Measurements from ENCODE around the gene FCRLB.
"Not testable (repeated sequence)": the region's sequence is repeated elsewhere in the genome, so short reads cannot be mapped to it uniquely, and the experiment has no call there.

The FCRLB gene

GRCh38 chr1:161720956-161721737 is at the start of gene FCRLB:
Gene FCRLB, plus strand, starts transcription at chr1:161721544. Its CDS starts 1,129 bp downstream, at chr1:161722673.
- no peak for DNase-seq

- not testable (repeated sequence) for DNase-seq
Measured at GRCh38 chr1:161673437-161673836, 47.9 kb upstream of the FCRLB start.

- DNase-seq, result not testable (repeated sequence)
Measured at GRCh38 chr1:161674447-161674846, 46.9 kb upstream of the FCRLB start.

- DNase-seq, result not testable (repeated sequence)
Measured at GRCh38 chr1:161674908-161675307, 46.4 kb upstream of the FCRLB start.

DNA sequence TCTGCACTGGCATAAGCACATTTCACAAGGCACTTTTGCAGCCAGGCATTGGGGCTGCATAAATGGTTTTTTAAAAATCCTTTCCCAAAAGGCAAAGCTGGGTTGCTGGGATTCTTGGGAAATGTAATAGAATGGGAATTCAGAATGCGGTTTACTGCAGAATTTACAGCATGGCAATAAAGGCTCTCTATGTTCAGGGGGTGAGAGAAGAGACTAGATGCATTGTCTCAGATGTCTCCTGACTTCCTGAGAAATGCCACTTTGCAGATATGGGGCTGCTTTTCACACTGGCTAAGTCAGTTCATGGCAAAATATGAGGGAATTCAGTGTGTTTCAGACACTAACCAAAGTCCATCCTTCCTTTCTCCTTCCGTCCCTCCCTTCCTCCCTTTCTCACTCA is 44.9 kb upstream of the FCRLB start:
- DNase-seq, result no peak

DNA sequence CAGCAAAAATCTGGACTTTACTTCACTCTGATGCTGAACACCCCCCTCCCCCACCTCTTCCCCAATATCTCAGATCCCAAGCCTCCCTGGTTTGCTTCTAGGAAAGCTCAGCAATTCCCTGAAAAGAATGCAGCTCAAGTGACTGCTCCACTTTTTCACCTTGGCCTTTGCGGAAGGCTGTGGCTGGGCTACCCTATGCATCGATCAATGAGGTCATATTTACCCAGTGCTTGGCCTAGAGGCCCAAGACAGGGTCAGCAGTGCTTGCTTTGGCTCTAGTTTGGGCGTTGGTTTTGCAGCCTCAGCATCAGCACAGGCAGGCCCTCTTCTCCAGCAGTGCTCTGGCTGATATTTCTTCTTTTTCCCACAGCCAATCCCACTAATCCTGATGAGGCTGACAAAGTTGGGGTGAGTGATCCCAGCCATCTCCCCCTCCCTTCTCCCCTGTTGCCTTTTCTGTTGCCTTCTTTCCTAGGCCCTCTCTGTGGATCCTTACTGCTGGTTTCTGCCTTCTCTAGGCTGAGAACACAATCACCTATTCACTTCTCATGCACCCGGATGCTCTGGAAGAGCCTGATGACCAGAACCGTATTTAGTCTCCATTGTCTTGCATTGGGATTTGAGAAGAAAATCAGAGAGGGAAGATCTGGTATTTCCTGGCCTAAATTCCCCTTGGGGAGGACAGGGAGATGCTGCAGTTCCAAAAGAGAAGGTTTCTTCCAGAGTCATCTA is 44.2 kb upstream of the FCRLB start:
- DNase-seq, result no peak

- DNase-seq, result no peak
Measured at GRCh38 chr1:161678500-161678899, 42.8 kb upstream of the FCRLB start.

GRCh38 chr1:161681879-161682278 is 39.5 kb upstream of the FCRLB start:
- no peak for DNase-seq

DNA sequence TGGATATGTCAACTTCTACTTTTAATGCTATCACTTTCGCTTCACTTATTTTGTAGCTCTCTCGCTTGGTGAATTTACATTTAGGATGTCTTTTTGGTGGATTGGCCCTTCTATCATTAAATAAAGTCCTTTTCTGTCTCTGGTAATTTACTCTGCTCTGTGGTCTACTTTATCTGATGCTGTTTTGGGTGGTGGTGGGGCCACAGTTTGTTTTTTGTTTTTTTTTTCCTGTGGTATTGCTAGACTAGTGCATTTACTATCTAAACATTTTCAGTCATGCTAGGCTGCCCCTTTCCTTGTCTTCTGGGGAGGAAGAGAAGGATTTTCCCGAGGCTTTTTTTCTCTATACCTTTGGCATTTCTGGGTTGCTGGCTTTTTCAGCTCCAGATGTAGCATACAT is 32.4 kb upstream of the FCRLB start:
- DNase-seq, result no peak

GRCh38 chr1:161691846-161692245 is 29.5 kb upstream of the FCRLB start:
- no peak for DNase-seq

DNA sequence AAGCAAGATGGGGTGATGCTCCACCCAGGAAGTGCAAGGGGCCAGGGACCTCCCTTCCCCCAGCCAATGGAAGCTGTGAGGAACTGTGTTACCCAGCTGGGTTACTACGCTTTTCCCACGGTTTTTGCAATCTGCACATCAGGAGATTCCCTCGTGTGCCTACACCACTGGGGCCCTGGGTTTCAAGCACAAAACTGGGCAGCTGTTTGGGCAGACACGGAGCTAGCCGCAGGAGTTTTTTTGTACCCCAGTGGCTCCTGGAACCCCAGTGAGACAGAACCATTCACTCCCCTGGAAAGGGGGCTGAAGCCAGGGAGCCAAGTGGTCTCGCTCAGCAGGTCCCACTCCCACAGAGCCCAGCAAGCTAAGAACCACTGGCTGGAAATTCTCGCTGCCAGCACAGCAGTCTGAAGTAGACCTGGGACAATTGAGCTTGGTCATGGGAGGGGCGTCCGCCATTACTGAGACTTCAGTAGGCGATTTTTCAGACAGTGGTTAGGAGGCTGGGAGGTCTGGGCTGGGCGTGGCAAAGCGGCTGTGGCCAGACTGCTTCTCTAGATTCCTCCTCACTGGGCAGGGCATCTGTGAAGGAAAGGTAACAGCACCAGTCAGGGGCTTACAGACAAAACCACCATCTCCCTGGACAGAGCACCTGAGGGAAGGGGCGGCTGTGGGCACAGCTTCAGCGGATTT is 28.2 kb upstream of the FCRLB start:
- DNase-seq, result not testable (repeated sequence)

DNA sequence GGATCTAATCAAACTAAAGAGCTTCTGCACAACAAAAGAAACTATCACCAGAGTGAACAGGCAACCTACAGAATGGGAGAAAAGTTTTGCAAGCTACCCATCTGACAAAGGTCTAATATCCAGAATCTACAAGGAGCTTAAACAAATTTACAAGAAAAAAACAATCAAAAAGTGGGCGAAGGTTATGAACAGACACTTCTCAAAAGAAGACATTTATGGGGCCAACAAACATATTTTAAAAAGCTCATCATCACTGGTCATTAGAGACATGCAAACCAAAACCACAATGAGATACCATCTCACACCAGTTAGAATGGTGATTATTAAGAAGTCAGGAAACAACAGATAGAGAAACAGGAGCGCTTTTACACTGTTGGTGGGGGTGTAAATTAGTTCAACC is 23.0 kb upstream of the FCRLB start:
- DNase-seq, result not testable (repeated sequence)

DNA sequence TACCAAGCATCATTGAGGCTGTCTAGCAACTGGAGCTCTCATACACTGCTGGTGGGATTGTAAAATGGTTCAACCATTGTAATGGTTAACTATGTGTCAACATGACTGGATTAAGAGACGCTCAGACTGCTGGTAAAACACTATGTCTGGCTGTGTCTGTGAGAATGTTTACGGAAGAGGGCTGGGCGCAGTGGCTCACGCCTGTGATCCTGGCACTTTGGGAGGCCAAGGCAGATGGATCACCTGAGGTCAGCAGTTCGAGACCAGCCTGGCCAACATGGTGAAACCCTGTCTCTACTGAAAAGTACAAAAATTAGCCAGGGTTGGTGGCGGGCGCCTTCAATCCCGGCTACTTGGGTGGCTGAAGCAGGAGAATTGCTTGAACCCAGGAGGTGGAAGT is 19.1 kb upstream of the FCRLB start:
- DNase-seq, result no peak

DNA sequence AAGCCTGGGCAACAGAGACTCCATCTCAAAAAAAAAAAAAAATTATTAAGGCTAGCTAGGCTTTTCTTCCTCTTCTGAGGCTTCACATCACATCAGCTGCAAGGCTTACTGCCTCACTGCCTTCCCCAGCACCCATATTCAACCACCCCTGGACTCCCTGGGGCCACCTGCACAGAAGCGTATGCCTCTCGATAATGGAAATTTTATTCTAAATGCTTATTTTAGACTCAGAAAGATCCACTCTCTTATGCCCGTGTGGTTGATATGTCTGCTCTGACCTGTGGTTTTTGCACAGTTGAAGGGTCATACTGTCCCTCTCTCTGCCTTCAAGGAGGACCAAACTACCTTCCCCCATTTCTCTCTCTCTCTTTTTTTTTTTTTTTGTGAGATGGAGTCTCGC is 15.8 kb upstream of the FCRLB start:
- no peak for DNase-seq

- DNase-seq, result no peak
Measured at GRCh38 chr1:161706113-161706481, 15.2 kb upstream of the FCRLB start.

DNA sequence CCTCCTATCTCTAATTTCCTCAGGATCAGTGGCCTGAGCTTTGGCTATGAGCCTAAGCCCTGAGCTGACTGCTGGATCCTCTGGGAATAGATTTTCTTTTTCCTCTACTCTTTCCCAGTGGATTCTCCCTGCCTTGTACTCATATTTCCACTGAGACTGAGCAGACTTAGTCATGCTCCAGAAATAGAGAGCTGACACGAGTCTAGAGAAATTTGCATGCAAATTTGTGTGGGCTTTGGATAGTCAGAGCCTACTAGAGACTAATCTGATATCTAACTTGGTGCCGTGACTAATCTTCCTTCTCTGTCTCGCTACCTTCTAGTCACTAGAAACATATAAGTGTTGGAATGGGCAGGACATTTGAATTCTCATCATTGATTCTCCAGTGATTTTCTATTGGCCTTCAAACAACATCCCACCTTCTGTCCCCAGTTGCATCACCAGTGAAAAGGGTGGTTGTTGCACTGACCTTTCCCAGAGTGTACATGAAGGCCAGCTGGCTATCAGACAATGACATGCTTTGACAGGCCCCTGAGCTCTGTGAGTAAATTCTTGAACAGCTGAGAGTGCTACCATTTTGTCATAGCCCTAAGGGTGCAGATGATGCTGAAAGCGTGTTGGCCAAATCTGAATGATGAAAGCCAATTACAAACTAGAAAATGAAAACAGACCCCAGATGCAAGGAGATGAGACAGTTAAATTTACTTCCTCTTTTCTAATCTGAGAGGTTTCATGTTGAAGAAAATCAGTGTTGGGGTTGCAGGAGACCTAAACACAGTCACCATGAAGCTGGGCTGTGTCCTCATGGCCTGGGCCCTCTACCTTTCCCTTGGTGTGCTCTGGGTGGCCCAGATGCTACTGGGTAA is 14.6 kb upstream of the FCRLB start, which contains the start of gene FCRLA:
Gene FCRLA (plus strand): TSS at position 748 of the 866 bp plus-strand sequence. CDS start 36 bp downstream, at position 784.
- DNase-seq, result no peak

DNA sequence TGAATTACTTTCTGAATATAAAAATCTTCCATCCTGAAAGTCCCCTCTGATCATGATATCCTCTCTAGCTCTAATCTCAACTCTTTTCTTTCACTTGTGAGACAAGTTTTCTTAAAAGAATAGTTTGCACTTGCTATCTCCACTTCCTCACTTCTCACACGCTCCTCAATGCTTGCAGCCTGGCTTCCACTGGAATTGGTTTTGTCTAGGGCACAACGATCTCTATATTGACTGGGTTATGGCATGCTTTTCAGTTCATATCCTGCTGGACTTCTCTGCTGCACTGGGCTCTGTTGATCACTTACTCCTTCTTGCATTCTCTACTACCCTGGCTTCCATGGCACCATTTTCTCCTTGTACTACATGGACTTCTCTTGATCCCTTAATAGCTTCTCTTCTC is 13.8 kb upstream of the FCRLB start:
- no peak for DNase-seq

DNA sequence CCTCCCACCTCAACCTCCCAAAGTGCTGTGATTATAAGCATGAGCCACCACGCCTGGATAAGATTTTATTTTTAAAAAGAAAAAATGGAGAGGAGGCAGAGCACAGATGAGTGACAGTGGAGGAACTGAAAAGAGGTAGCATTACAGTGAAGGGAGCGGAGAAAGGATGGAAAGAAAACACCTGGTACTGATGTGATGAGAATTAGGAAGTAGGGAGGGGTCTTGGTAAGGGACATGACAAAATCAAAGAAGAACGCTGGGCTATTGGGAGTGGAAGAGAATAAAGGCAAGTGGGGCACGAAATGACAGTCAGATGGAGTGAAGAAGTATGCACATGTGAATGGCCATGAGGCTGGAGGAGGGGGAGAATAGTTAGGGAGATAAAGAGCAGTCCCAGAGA is 12.0 kb upstream of the FCRLB start:
- no peak for DNase-seq

DNA sequence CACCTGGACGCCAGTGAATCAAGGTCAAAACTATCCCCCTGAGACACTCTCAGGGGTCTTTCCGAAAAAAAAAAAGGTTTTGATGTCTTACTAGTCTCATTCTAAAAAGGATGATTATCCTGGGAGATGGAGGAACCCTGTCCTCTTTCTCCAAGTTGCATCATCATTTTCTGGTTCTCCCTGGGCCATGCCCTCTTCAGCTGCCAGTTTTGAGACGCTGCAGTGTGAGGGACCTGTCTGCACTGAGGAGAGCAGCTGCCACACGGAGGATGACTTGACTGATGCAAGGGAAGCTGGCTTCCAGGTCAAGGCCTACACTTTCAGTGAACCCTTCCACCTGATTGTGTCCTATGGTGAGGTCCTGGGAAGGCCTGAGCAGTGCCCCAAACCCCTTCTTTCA is 10.8 kb upstream of the FCRLB start:
- DNase-seq, result no peak

DNA sequence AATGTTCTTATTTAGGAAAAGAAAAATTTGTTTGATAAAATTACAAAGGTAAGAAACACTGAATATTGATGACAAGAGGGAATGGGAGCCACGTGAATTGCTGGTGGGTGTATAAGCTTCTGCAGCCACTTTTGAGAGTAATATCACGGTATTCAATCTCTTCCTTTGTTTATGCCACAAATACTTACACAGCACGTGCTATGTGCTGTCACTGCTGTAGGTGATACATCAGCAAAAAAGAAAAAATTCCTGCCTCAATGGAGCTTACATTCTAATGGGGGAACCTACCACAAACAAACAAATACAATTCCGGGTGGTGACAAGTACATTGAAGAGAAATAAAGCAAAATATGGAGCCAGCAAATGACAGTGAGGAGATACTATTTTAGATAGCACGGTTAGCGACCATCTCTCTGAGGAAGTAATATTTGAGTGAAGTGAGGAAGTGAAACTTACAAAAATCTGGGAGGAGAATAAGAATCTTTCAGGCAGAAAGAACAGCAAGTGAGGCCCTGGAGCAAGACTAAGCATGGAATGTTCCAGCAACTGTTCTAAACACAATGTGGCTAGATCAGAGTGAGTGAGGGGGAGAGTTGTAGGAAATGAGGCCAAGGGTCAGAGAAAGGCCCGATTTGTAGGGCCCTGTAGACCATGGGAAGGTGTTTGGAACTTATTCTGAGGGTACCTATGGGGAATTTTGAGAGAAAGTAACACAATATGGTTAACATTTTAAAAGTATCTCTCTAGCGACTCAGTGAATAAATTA is 2.6 kb upstream of the FCRLB start:
- DNase-seq, result no peak

DNA sequence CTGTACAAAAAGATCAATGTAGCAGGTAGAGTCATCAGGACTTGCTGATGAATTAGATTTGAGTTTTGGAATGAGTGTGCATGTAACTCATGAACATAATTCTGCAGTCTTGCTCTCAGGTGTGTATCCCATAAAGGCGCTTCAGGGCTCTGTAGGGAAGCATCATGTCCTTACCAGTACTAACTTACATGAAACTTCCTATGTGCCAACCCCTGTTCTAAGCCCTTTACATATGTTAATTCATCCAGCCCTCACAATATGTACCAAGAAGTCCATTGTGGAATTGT is 2.1 kb upstream of the FCRLB start:
- DNase-seq, result no peak

DNA sequence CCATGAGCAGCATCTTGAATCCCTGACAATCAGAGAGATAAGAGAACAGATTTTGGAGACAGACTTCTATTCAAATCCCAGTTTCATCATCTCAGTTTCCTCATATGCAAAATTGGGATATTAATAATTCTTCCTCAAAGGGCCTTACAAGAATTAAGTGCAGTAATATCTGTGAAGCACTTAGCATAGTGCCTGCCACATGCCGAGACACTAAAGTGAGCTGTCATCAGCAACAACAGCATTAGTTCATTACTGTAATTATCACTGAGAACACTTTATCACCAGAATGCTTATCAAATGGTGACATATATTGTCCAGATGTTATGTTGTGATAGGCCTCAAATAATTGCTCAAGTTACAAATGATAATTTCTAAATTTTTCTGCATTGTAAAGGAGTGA is 922 bp upstream of the FCRLB start:
- no peak for DNase-seq

All from activated CD4-positive, CD25-positive, alpha-beta regulatory T cell treated with anti-CD3 and anti-CD28 coated beads, Interleukin-2, amount 50 U/mL, for 72 hours (primary cell).